ENCODE measurements around the gene TULP4. TPM values are rescaled to one million over a fixed set of nuclear protein-coding genes. Genes with fewer than 3 reads are reported as not detected.

Gene TULP4
- polyA plus RNA-seq, 3 donors, result 6.5 to 10.6 (median 7.9) TPM

- H3K27ac ChIP-seq (ENCODE audit: low read depth in 1 of 2, low read length in 2 of 2), result no peak overlapping the region
- no peak overlapping the region for H2AFZ ChIP-seq (ENCODE audit: insufficient read depth, low read depth, low read length, poor library complexity, severe bottlenecking)
- no peaks in the 10 kb centered on the region for H3K27me3 ChIP-seq (ENCODE audit: control insufficient read depth in 2 of 2, insufficient read depth in 2 of 2, low read length in 2 of 2)
- Mint-ChIP-seq H3K9me3 (peaks cover 0 to 2% (median 0%) of the 10 kb centered on the region in 7 donors), H3K4me1 (no peaks in the 10 kb centered on the region), H3K4me3 (no peak overlapping the region), H3K36me3 (no peaks in the 10 kb centered on the region), H3K27me3 (ENCODE audit: low read depth in 3 of 3) (peaks cover 2 to 9% (median 4%) of the 10 kb centered on the region in 3 donors), H3K27ac (no peak overlapping the region)
- WGBS (ENCODE audit: insufficient coverage), result 98% methylated on average over 5 of the region's 9 CpGs
- H3K79me2 ChIP-seq (ENCODE audit: insufficient read depth, low read length), result no peaks in the 10 kb centered on the region
- no peak for DNase-seq
- H3K4me2 ChIP-seq (replicated peaks; ENCODE audit: extremely low read depth, low read length, poor library complexity, severe bottlenecking), result no peak overlapping the region
- H3K36me3 ChIP-seq (replicated peaks in 1 of 2; ENCODE audit: control insufficient read depth in 1 of 2, insufficient read depth in 2 of 2, low read length in 2 of 2), result no peaks in the 10 kb centered on the region
- H3K9ac ChIP-seq (ENCODE audit: insufficient read depth, low read length, poor library complexity, severe bottlenecking), result no peak overlapping the region
- no peaks in the 10 kb centered on the region for H4K20me1 ChIP-seq (ENCODE audit: insufficient read depth, low read length)
- H3K9me3 ChIP-seq (replicated peaks in 1 of 2; ENCODE audit: control insufficient read depth in 1 of 2, insufficient read depth in 1 of 2, low read length in 2 of 2), result no peaks in the 10 kb centered on the region
- H3K4me1 ChIP-seq (ENCODE audit: control insufficient read depth in 1 of 2, insufficient read depth in 2 of 2, low read length in 2 of 2), result no peaks in the 10 kb centered on the region
- no peak for TF ChIP-seq CTCF (IDR thresholded peaks at IDR 0.05)
- intact Hi-C loops (cut with micrococcal nuclease), result no loop called here
- no peak overlapping the region for H3K4me3 ChIP-seq (replicated peaks in 1 of 3; ENCODE audit: low read depth in 2 of 3, low read length in 3 of 3)
These were observed 236.3 kb downstream of the TULP4 start for GRCh38 chr6:158548418-158549161.

- intact Hi-C loops (cut with micrococcal nuclease), result loop anchor here in 1 of 2 donors (10.0 kb wide), 1 partner anchor 327 kb away; no protein-coding TSS in a partner anchor
- Histone ChIP-seq H2AFZ (ENCODE audit: insufficient read depth, low read depth, low read length, poor library complexity, severe bottlenecking) (no peak overlapping the region), H3K4me1 (ENCODE audit: control insufficient read depth in 1 of 2, insufficient read depth in 2 of 2, low read length in 2 of 2) (no peaks in the 10 kb centered on the region), H3K36me3 (replicated peaks in 1 of 2; ENCODE audit: control insufficient read depth in 1 of 2, insufficient read depth in 2 of 2, low read length in 2 of 2) (no peaks in the 10 kb centered on the region), H4K20me1 (ENCODE audit: insufficient read depth, low read length) (no peaks in the 10 kb centered on the region), H3K79me2 (ENCODE audit: insufficient read depth, low read length) (no peaks in the 10 kb centered on the region), H3K9me3 (replicated peaks in 1 of 2; ENCODE audit: control insufficient read depth in 1 of 2, insufficient read depth in 1 of 2, low read length in 2 of 2) (no peaks in the 10 kb centered on the region), H3K27ac (ENCODE audit: low read depth in 1 of 2, low read length in 2 of 2) (no peak overlapping the region), H3K27me3 (ENCODE audit: control insufficient read depth in 2 of 2, insufficient read depth in 2 of 2, low read length in 2 of 2) (no peaks in the 10 kb centered on the region), H3K4me3 (replicated peaks in 1 of 3; ENCODE audit: low read depth in 2 of 3, low read length in 3 of 3) (no peak overlapping the region), H3K9ac (ENCODE audit: insufficient read depth, low read length, poor library complexity, severe bottlenecking) (no peak overlapping the region), H3K4me2 (replicated peaks; ENCODE audit: extremely low read depth, low read length, poor library complexity, severe bottlenecking) (no peak overlapping the region)
- Mint-ChIP-seq H3K4me3 (no peak overlapping the region), H3K36me3 (no peaks in the 10 kb centered on the region), H3K27ac (no peak overlapping the region), H3K4me1 (no peaks in the 10 kb centered on the region), H3K27me3 (ENCODE audit: low read depth in 3 of 3) (peaks cover 4 to 7% (median 7%) of the 10 kb centered on the region in 3 donors), H3K9me3 (peaks cover 0 to 2% (median 0%) of the 10 kb centered on the region in 7 donors)
- TF ChIP-seq CTCF (IDR thresholded peaks at IDR 0.05), result no peak
- 100% methylated on average over 1 of the region's 6 CpGs for WGBS (ENCODE audit: insufficient coverage)
- no peak for DNase-seq
These were observed 240.0 kb downstream of the TULP4 start for GRCh38 chr6:158552055-158552795.
